ENCODE results near the gene BRD7. TPM values are rescaled to one million over a fixed set of nuclear protein-coding genes. Genes with fewer than 3 reads are reported as not detected.

BRD7 gene
- total and polyA plus RNA-seq, 4 donors = 13.3 to 34.3 (median 14.1) TPM

DNA sequence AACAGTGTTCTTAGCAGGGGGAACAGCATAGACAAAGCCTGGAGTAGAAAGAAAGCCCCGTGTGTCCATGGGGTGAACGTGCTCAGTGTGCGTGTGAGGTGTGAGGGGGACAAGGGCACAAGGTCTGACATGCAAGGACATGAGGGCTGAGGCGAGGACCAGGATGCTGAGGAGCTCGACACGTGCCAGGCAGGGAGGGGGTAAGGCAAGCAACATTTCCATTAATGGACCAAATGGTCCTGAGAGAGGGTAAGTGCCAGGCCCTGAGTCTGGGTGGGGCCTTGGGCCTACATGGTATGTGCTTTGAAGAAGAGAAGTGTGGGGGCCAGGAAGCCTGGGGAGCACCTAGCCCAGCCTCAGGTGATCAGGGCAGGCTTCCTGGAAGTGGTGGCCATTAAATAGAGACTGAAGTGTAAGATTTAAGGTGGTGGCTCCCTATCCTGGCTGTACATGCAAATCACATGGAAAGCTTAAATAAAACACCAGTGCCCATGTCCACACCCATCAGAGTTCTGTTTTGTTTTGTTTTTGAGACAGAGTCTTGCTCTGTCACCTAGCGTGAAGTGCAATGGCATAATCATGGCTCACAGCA is 73.2 kb downstream of the BRD7 start:
- DNase-seq (ENCODE audit: low spot score) = no peak
- TF ChIP-seq, protein P1, sequence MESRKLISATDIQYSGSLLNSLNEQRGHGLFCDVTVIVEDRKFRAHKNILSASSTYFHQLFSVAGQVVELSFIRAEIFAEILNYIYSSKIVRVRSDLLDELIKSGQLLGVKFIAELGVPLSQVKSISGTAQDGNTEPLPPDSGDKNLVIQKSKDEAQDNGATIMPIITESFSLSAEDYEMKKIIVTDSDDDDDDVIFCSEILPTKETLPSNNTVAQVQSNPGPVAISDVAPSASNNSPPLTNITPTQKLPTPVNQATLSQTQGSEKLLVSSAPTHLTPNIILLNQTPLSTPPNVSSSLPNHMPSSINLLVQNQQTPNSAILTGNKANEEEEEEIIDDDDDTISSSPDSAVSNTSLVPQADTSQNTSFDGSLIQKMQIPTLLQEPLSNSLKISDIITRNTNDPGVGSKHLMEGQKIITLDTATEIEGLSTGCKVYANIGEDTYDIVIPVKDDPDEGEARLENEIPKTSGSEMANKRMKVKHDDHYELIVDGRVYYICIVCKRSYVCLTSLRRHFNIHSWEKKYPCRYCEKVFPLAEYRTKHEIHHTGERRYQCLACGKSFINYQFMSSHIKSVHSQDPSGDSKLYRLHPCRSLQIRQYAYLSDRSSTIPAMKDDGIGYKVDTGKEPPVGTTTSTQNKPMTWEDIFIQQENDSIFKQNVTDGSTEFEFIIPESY (IDR thresholded peaks at IDR 0.05) = no peak
- TF ChIP-seq JUND (IDR thresholded peaks at IDR 0.05) (no peak), GABPA (IDR thresholded peaks at IDR 0.05 in 1 of 2, conservative IDR thresholded peaks at IDR 0.05 in 1 of 2) (no peak), TAF1 (conservative IDR thresholded peaks at IDR 0.05) (no peak), FOXA1 (IDR thresholded peaks at IDR 0.05) (no peak), RAD21 (IDR thresholded peaks at IDR 0.05) (no peak), EGR1 (IDR thresholded peaks at IDR 0.05; ENCODE audit: low read depth in 2 of 2) (no peak), HNF4A (conservative IDR thresholded peaks at IDR 0.05) (no peak), NR2F2 (IDR thresholded peaks at IDR 0.05) (no peak), HNF4G (IDR thresholded peaks at IDR 0.05) (no peak), SP1 (IDR thresholded peaks at IDR 0.05) (no peak), YY1 (IDR thresholded peaks at IDR 0.05) (no peak)
- TF ChIP-seq, protein P2, sequence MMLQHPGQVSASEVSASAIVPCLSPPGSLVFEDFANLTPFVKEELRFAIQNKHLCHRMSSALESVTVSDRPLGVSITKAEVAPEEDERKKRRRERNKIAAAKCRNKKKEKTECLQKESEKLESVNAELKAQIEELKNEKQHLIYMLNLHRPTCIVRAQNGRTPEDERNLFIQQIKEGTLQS (IDR thresholded peaks at IDR 0.05) = no peak
- no peak overlapping the region for H3K4me3 ChIP-seq (ENCODE audit: low read depth in 1 of 3, low read length in 3 of 3)
- H3K4me1 ChIP-seq (ENCODE audit: control insufficient read depth in 4 of 4, insufficient read depth in 4 of 4, low read length in 3 of 4) = no peaks in the 10 kb centered on the region
- no peaks in the 10 kb centered on the region for H3K9me3 ChIP-seq (ENCODE audit: control insufficient read depth in 4 of 4, low read length in 3 of 4)
- H3K9ac ChIP-seq (ENCODE audit: low read depth in 1 of 2, low read length in 2 of 2) = no peak overlapping the region
- H3K27me3 ChIP-seq (ENCODE audit: control insufficient read depth in 4 of 4, insufficient read depth in 4 of 4, low read length in 3 of 4) = no peaks in the 10 kb centered on the region
- H3K27ac ChIP-seq (ENCODE audit: low read depth in 1 of 2, low read length in 2 of 2) = no peak overlapping the region
- H3K36me3 ChIP-seq (ENCODE audit: control insufficient read depth in 4 of 4, insufficient read depth in 3 of 4, low read depth in 1 of 4, low read length in 3 of 4) = no peaks in the 10 kb centered on the region
- WGBS = 96% methylated on average over 7 of the region's 7 CpGs

DNA sequence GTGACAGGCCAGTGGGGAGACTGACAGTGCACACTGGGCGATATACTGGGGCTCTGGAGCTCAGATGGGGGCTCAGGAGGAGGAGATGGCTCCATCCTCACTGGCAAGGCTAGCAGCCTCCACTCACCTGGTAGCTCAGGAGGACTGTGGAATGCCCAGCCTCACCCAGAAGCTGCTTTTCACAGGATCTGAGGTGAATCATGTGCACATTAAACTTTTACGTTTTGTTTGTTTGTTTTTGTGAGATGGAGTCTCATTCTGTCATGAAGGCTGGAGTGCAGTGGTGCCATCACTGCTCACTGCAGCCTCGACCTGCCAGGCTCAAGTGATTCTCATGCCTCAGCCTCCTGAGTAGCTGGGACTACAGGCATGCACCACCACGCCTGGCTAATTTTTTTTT is 73.8 kb downstream of the BRD7 start:
- H3K4me3 ChIP-seq (ENCODE audit: low read depth in 1 of 3, low read length in 3 of 3) = no peak overlapping the region
- TF ChIP-seq GABPA (IDR thresholded peaks at IDR 0.05 in 1 of 2, conservative IDR thresholded peaks at IDR 0.05 in 1 of 2) = no peak
- TF ChIP-seq, protein P3, sequence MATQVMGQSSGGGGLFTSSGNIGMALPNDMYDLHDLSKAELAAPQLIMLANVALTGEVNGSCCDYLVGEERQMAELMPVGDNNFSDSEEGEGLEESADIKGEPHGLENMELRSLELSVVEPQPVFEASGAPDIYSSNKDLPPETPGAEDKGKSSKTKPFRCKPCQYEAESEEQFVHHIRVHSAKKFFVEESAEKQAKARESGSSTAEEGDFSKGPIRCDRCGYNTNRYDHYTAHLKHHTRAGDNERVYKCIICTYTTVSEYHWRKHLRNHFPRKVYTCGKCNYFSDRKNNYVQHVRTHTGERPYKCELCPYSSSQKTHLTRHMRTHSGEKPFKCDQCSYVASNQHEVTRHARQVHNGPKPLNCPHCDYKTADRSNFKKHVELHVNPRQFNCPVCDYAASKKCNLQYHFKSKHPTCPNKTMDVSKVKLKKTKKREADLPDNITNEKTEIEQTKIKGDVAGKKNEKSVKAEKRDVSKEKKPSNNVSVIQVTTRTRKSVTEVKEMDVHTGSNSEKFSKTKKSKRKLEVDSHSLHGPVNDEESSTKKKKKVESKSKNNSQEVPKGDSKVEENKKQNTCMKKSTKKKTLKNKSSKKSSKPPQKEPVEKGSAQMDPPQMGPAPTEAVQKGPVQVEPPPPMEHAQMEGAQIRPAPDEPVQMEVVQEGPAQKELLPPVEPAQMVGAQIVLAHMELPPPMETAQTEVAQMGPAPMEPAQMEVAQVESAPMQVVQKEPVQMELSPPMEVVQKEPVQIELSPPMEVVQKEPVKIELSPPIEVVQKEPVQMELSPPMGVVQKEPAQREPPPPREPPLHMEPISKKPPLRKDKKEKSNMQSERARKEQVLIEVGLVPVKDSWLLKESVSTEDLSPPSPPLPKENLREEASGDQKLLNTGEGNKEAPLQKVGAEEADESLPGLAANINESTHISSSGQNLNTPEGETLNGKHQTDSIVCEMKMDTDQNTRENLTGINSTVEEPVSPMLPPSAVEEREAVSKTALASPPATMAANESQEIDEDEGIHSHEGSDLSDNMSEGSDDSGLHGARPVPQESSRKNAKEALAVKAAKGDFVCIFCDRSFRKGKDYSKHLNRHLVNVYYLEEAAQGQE (IDR thresholded peaks at IDR 0.05) = no peak
- TF ChIP-seq, protein P4, sequence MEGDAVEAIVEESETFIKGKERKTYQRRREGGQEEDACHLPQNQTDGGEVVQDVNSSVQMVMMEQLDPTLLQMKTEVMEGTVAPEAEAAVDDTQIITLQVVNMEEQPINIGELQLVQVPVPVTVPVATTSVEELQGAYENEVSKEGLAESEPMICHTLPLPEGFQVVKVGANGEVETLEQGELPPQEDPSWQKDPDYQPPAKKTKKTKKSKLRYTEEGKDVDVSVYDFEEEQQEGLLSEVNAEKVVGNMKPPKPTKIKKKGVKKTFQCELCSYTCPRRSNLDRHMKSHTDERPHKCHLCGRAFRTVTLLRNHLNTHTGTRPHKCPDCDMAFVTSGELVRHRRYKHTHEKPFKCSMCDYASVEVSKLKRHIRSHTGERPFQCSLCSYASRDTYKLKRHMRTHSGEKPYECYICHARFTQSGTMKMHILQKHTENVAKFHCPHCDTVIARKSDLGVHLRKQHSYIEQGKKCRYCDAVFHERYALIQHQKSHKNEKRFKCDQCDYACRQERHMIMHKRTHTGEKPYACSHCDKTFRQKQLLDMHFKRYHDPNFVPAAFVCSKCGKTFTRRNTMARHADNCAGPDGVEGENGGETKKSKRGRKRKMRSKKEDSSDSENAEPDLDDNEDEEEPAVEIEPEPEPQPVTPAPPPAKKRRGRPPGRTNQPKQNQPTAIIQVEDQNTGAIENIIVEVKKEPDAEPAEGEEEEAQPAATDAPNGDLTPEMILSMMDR (IDR thresholded peaks at IDR 0.05; ENCODE audit: low read depth, low read length, missing input control) = no peak
- no peak for TF ChIP-seq RXRA (IDR thresholded peaks at IDR 0.05)
- H3K36me3 ChIP-seq (ENCODE audit: control insufficient read depth in 4 of 4, insufficient read depth in 3 of 4, low read depth in 1 of 4, low read length in 3 of 4) = no peaks in the 10 kb centered on the region
- no peak for DNase-seq (ENCODE audit: low spot score)
- H3K4me1 ChIP-seq (ENCODE audit: control insufficient read depth in 4 of 4, insufficient read depth in 4 of 4, low read length in 3 of 4) = no peaks in the 10 kb centered on the region
- no peak overlapping the region for H3K9ac ChIP-seq (ENCODE audit: low read depth in 1 of 2, low read length in 2 of 2)
- H3K27ac ChIP-seq (ENCODE audit: low read depth in 1 of 2, low read length in 2 of 2) = no peak overlapping the region
- WGBS = 85% methylated on average over 4 of the region's 4 CpGs
- H3K27me3 ChIP-seq (ENCODE audit: control insufficient read depth in 4 of 4, insufficient read depth in 4 of 4, low read length in 3 of 4) = no peaks in the 10 kb centered on the region
- H3K9me3 ChIP-seq (ENCODE audit: control insufficient read depth in 4 of 4, low read length in 3 of 4) = no peaks in the 10 kb centered on the region

Data from liver (tissue), 9 donors.